C4-2B (cell line): ENCODE data around the gene LEMD1.

Source experiments
- CTCF ChIP-seq: fragments of 450-650 bp; conservative IDR thresholded peaks from 2 replicates; pipeline ENCODE4 v1.5.1; 2017; ENCODE audit warnings: mild to moderate bottlenecking
- ZFX ChIP-seq: fragments of 450-650 bp; IDR thresholded peaks from 2 replicates; pipeline ENCODE4 v1.6.1; 2017

- TF ChIP-seq CTCF (no peak), ZFX (no peak)
Observed at GRCh38 chr1:205420938-205421337, 918 bp downstream of the LEMD1 start.
